Spleen (tissue), 11 donors: Measurements from ENCODE around the gene ZDHHC14. TPM values are rescaled to one million over a fixed set of nuclear protein-coding genes. Genes with fewer than 3 reads are reported as not detected.

Experiments used
- DNase-seq: peaks from one replicate; pipeline ENCODE4 v3.0.0-alpha.2; 2020
- H3K27ac ChIP-seq, 8 donors: fragments of 200-600 bp; sonication (generic) in 7 of 8; 1 replicate in 4 of 8; 2 replicates in 4 of 8; pipeline versions ENCODE4 v1.5.0 to v1.8.0; 2016 to 2021; ENCODE audit warnings: inconsistent platforms in 4 of 8, mild to moderate bottlenecking in 4 of 8, moderate library complexity in 1 of 8
- H3K27me3 ChIP-seq, 7 donors: fragments of 200-600 bp; sonication (generic) in 6 of 7; replicated peaks in 1 of 7; 1 replicate in 4 of 7; 2 replicates in 3 of 7; pipeline versions ENCODE4 v1.5.0 to v1.8.0; 2016 to 2021; ENCODE audit warnings: inconsistent platforms in 3 of 7, mild to moderate bottlenecking in 1 of 7
- H3K36me3 ChIP-seq, 6 donors: fragments of 200-600 bp; sonication (generic) in 5 of 6; 1 replicate in 4 of 6; 2 replicates in 2 of 6; pipeline versions ENCODE4 v1.5.0 to v1.8.0; 2016 to 2021; ENCODE audit warnings: inconsistent platforms in 2 of 6
- H3K4me1 ChIP-seq, 6 donors: fragments of 200-600 bp; sonication (generic) in 5 of 6; 1 replicate in 3 of 6; 2 replicates in 3 of 6; pipeline versions ENCODE4 v1.5.0 to v1.8.0; 2016 to 2021; ENCODE audit warnings: inconsistent platforms in 3 of 6
- H3K4me3 ChIP-seq, 8 donors: fragments of 200-600 bp; sonication (generic) in 7 of 8; 1 replicate in 4 of 8; 2 replicates in 4 of 8; pipeline versions ENCODE4 v1.5.0 to v1.8.0; 2016 to 2021; ENCODE audit warnings: inconsistent platforms in 4 of 8, mild to moderate bottlenecking in 4 of 8, moderate library complexity in 2 of 8
- H3K9me3 ChIP-seq, 8 donors: fragments of 200-600 bp; sonication (generic) in 7 of 8; 1 replicate in 4 of 8; 2 replicates in 4 of 8; pipeline versions ENCODE4 v1.5.0 to v1.8.0; 2016 to 2021; ENCODE audit warnings: inconsistent platforms in 4 of 8
- POLR2A ChIP-seq, 3 donors: fragments of 450-650 bp; IDR thresholded peaks; one replicate each; pipeline ENCODE4 v1.5.1; 2017; ENCODE audit warnings: antibody characterized with exemption in 3 of 3, mild to moderate bottlenecking in 1 of 3
- POLR2AphosphoS5 ChIP-seq, 3 donors: sonication (generic); formaldehyde crosslinking; IDR thresholded peaks; one replicate each; pipeline ENCODE4 v1.5.1; 2017; ENCODE audit warnings: antibody characterized with exemption in 3 of 3
- WGBS, 5 donors: extraction: QIAGEN DNeasy Blood & Tissue Kit in 3 of 5; methylation state at CpG; one replicate each; pipeline versions ENCODE4 v1.1.5 to v1.1.7; 2013 to 2018; 5-methylcytosine and 5-hydroxymethylcytosine counted together
- intact Hi-C: fragments of 100-400 bp; cut with DNase I; formaldehyde crosslinking; loops from one replicate; pipeline ENCODE4 v1.15.0; 2023; ENCODE audit warnings: low total_unique reads
- polyA plus RNA-seq, 3 donors: library from polyadenylated mRNA; stranded (reverse); fragments of 200-250 nt; gene quantifications; one replicate each; pipeline ENCODE4 v1.2.1, GENCODE V29; 2013
- total RNA-seq, 7 donors: library from RNA; depleted of rRNA in 3 of 7; stranded (reverse); fragments of >200 nt in 3 of 7; fragmentation: NEBNext Ultra II Directional in 4 of 7; extraction: Animal tissue kit (Norgen Biotek cat#: 25700) in 4 of 7; gene quantifications; one replicate each; pipeline versions ENCODE4 v1.1.0 to v1.2.1, GENCODE V29; 2016 to 2021
- TF ChIP-seq, protein P1 (sequence below), 11 experiments: fragments of 200-600 bp in 7 of 11; fragments of 450-650 bp in 4 of 11; sonication (generic) in 4 of 11; IDR thresholded peaks in 8 of 11; conservative IDR thresholded peaks in 3 of 11; 1 replicate in 7 of 11; 2 replicates in 4 of 11; pipeline versions ENCODE4 v1.4.0 to v1.8.0; 2016 to 2021; ENCODE audit warnings: antibody characterized with exemption in 11 of 11, inconsistent platforms in 4 of 11, mild to moderate bottlenecking in 1 of 11
- donor health status: healthy with polysubstance abuse.
- donor health status: DM: no; HTN: no; CAD: no; lungs with moderate emphysema.
- donor health status: DM: no; HTN: no; CAD: no.
- donor health status: Bipolar disorder and iron deficiency.
- donor health status: healthy.
- donor health status: DM: no; HTN: no; CAD: no.
- donor health status: DM: yes; HTN: yes; CAD: no.

The ZDHHC14 gene
- total and polyA plus RNA-seq, 10 donors, result 7.8 to 18.2 (median 11.7) TPM

DNA sequence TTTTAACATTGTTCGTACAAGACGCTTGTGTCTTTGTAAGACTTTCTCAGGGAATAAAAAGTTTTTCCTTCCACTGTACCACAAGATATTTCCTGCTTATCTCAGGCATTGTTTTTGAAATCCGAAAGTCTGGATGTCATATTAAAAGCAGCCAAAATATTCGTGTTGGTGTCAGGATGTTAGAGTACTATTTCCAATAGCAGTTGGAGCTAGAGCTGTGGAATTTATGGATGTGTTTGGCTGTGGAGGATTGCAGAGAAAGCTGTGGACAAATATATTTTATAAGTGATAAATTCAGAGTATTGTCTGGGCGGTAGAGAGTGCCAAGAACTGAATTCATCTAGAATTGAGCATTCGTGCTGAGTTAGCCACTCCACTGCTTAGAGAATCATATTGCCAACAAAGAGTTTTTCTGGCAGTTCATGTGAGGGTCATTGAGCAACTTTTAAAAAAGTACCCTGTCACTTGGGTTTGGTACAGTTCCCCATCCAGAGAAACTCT lies 57.7 kb downstream of the ZDHHC14 start:
- Histone ChIP-seq H3K4me1 (peaks cover 0 to 32% (median 7%) of the 10 kb centered on the region in 6 donors), H3K9me3 (peaks cover 0 to 9% (median 0%) of the 10 kb centered on the region in 8 donors), H3K36me3 (no peaks in the 10 kb centered on the region), H3K27me3 (no peaks in the 10 kb centered on the region), H3K27ac (peak overlapping the region; percentile 6 to 67 (median 36)), H3K4me3 (no peak overlapping the region)
- DNase-seq, result no peak
- 55 to 66% (median 63%) methylated on average over 6 of the region's 6 CpGs for WGBS, 5 donors
- intact Hi-C loops, result no loop called here
- TF ChIP-seq, protein P1, sequence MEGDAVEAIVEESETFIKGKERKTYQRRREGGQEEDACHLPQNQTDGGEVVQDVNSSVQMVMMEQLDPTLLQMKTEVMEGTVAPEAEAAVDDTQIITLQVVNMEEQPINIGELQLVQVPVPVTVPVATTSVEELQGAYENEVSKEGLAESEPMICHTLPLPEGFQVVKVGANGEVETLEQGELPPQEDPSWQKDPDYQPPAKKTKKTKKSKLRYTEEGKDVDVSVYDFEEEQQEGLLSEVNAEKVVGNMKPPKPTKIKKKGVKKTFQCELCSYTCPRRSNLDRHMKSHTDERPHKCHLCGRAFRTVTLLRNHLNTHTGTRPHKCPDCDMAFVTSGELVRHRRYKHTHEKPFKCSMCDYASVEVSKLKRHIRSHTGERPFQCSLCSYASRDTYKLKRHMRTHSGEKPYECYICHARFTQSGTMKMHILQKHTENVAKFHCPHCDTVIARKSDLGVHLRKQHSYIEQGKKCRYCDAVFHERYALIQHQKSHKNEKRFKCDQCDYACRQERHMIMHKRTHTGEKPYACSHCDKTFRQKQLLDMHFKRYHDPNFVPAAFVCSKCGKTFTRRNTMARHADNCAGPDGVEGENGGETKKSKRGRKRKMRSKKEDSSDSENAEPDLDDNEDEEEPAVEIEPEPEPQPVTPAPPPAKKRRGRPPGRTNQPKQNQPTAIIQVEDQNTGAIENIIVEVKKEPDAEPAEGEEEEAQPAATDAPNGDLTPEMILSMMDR (IDR thresholded peaks at IDR 0.05 in 8 of 11, conservative IDR thresholded peaks at IDR 0.05 in 3 of 11), result no peak
- TF ChIP-seq POLR2A (IDR thresholded peaks at IDR 0.05) (no peak), POLR2AphosphoS5 (IDR thresholded peaks at IDR 0.05) (no peak)

- intact Hi-C loops, result no loop called here
- WGBS, 5 donors, result 48 to 71% (median 62%) methylated on average over 1 of the region's 1 CpG
- no peak for DNase-seq
- H3K27me3 ChIP-seq, result no peaks in the 10 kb centered on the region
- no peak overlapping the region for H3K27ac ChIP-seq
- H3K36me3 ChIP-seq, result no peaks in the 10 kb centered on the region
- TF ChIP-seq POLR2A (IDR thresholded peaks at IDR 0.05), result no peak
- TF ChIP-seq POLR2AphosphoS5 (IDR thresholded peaks at IDR 0.05), result no peak
- TF ChIP-seq, protein P1 (IDR thresholded peaks at IDR 0.05 in 8 of 11, conservative IDR thresholded peaks at IDR 0.05 in 3 of 11), result no peak
- H3K9me3 ChIP-seq, result peaks cover 0 to 9% (median 0%) of the 10 kb centered on the region in 8 donors
- H3K4me3 ChIP-seq, result no peak overlapping the region
- peaks cover 0 to 23% (median 2%) of the 10 kb centered on the region in 6 donors for H3K4me1 ChIP-seq
Measured at GRCh38 chr6:157440171-157440570, 59.2 kb downstream of the ZDHHC14 start.

GRCh38 chr6:157442291-157442690 lies 61.3 kb downstream of the ZDHHC14 start:
- Histone ChIP-seq H3K4me1 (peaks cover 0 to 22% (median 2%) of the 10 kb centered on the region in 6 donors), H3K27me3 (no peaks in the 10 kb centered on the region), H3K4me3 (no peak overlapping the region), H3K9me3 (peaks cover 0 to 9% (median 0%) of the 10 kb centered on the region in 8 donors), H3K27ac (peak overlapping the region in 1 of 8 donors; percentile 39), H3K36me3 (no peaks in the 10 kb centered on the region)
- TF ChIP-seq POLR2AphosphoS5 (IDR thresholded peaks at IDR 0.05), result no peak
- intact Hi-C loops, result no loop called here
- no peak for DNase-seq
- WGBS, 5 donors, result 75 to 81% (median 76%) methylated on average over 12 of the region's 12 CpGs

DNA sequence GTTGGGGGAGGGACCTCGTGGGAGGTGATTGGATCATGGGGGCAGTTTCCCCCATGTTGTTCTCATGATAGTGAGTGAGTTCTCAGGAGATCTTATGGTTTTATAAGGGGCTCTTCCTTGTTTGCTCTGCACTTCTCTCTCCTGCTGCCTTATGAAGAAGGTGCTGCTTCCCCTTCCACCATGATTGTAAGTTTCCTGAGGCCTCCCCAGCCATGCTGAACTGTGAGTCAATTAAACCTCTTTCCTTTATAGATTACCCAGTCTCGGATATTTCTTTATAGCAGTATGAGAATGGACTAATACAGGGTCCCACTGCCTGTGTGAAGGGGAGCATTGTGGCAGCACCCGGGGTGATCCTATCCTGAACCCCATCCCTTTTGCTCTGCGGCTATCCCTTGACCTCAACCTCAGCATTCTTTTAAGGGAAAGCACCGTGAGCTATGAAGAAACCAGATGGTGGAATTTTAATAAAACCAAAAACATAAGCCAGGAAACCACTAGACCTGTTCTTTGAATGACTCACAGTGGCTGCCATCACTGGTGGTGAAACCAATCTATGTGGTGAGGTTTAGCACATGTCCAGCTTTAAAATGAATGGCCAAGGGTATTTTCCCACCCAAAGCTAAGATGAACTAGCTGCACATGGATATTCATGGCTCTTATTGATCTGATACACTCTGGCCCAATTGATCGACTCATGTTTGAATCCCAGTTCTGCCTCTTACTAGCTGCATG lies 62.2 kb downstream of the ZDHHC14 start:
- Histone ChIP-seq H3K36me3 (no peaks in the 10 kb centered on the region), H3K9me3 (peaks cover 0 to 9% (median 0%) of the 10 kb centered on the region in 8 donors), H3K4me3 (no peak overlapping the region), H3K27ac (no peak overlapping the region), H3K4me1 (peaks cover 0 to 20% (median 2%) of the 10 kb centered on the region in 6 donors), H3K27me3 (no peaks in the 10 kb centered on the region)
- DNase-seq, result no peak
- TF ChIP-seq POLR2AphosphoS5 (IDR thresholded peaks at IDR 0.05) (no peak), POLR2A (IDR thresholded peaks at IDR 0.05) (no peak)
- TF ChIP-seq, protein P1 (IDR thresholded peaks at IDR 0.05 in 8 of 11, conservative IDR thresholded peaks at IDR 0.05 in 3 of 11), result no peak
- WGBS, 5 donors, result 68 to 78% (median 72%) methylated on average over 6 of the region's 6 CpGs
- intact Hi-C loops, result no loop called here
